M059J (cell line): ENCODE measurements around the gene NUP50. TPM values are rescaled to one million over a fixed set of nuclear protein-coding genes. Genes with fewer than 3 reads are reported as not detected.

Experiments
- DNase-seq: peaks from one replicate; pipeline ENCODE4 v3.0.0-alpha.2; 2012; ENCODE audit warnings: low read depth
- total RNA-seq: library from RNA; depleted of rRNA; stranded (reverse); fragments of >200 nt; shearing (Covaris generic); gene quantifications from 2 replicates; pipeline ENCODE4 v1.2.3, GENCODE V29; 2014

The NUP50 gene
- total RNA-seq, 1 experiment from 2014 or later = 63.5 TPM

- no peak for DNase-seq
These were observed 46.9 kb downstream of the NUP50 start for GRCh38 chr22:45210577-45210976.

- DNase-seq = no peak
These were observed 47.3 kb downstream of the NUP50 start for GRCh38 chr22:45210991-45211390.

- DNase-seq = no peak
These were observed 47.7 kb downstream of the NUP50 start for GRCh38 chr22:45211435-45211834.

- no peak for DNase-seq
These were observed 48.1 kb downstream of the NUP50 start for GRCh38 chr22:45211848-45212247.

GRCh38 chr22:45212306-45212709 is 48.6 kb downstream of the NUP50 start:
- DNase-seq = peak; percentile 88

GRCh38 chr22:45212992-45213751 is 49.4 kb downstream of the NUP50 start:
- DNase-seq = peak; percentile 66

- no peak for DNase-seq
These were observed 52.6 kb downstream of the NUP50 start for GRCh38 chr22:45216133-45217003.

- no peak for DNase-seq
These were observed 53.6 kb downstream of the NUP50 start for GRCh38 chr22:45217345-45217744.

GRCh38 chr22:45217806-45218205 is 54.1 kb downstream of the NUP50 start:
- no peak for DNase-seq

- no peak for DNase-seq
These were observed 55.3 kb downstream of the NUP50 start for GRCh38 chr22:45218976-45219375.

GRCh38 chr22:45221201-45221600 is 57.5 kb downstream of the NUP50 start:
- DNase-seq = no peak

GRCh38 chr22:45223304-45224117 is 59.8 kb downstream of the NUP50 start:
- no peak for DNase-seq

- DNase-seq = no peak
These were observed 60.6 kb downstream of the NUP50 start for GRCh38 chr22:45224331-45224730.

GRCh38 chr22:45224988-45225731 is 61.4 kb downstream of the NUP50 start:
- DNase-seq = no peak

- DNase-seq = no peak
These were observed 62.2 kb downstream of the NUP50 start for GRCh38 chr22:45225732-45226502.

GRCh38 chr22:45226503-45227186 is 62.9 kb downstream of the NUP50 start:
- peak; percentile 67 for DNase-seq

- DNase-seq = no peak
These were observed 64.1 kb downstream of the NUP50 start for GRCh38 chr22:45227645-45228400.

- DNase-seq = no peak
These were observed 64.7 kb downstream of the NUP50 start for GRCh38 chr22:45228401-45228754.

GRCh38 chr22:45229181-45229580 is 65.5 kb downstream of the NUP50 start:
- no peak for DNase-seq
